Frontal cortex (tissue), 4 donors: ENCODE data around the gene TTC1. TPM values are rescaled to one million over a fixed set of nuclear protein-coding genes. Genes with fewer than 3 reads are reported as not detected.
"Not testable (repeated sequence)": the region's sequence is repeated elsewhere in the genome, so short reads cannot be mapped to it uniquely, and the experiment has no call there.

Source experiments
- DNase-seq, 2 donors: peaks; one replicate each; pipeline ENCODE4 v3.0.0; 2012; ENCODE audit warnings: low spot score in 2 of 2
- FAIRE-seq: peaks from 2 replicates; lab custom pipeline; 2012; peaks lifted over from hg19 to GRCh38; lab: Jason Lieb, UNC
- total RNA-seq: library from RNA; depleted of rRNA; stranded (reverse); fragments of >200 nt; gene quantifications from one replicate; pipeline ENCODE4 v1.2.3, GENCODE V29; 2014
- donor health status: control.
- donor health status: control.
- donor health status: control.

The TTC1 gene
- total RNA-seq, 1 donor from 2014 or later, result 48.1 TPM

DNA sequence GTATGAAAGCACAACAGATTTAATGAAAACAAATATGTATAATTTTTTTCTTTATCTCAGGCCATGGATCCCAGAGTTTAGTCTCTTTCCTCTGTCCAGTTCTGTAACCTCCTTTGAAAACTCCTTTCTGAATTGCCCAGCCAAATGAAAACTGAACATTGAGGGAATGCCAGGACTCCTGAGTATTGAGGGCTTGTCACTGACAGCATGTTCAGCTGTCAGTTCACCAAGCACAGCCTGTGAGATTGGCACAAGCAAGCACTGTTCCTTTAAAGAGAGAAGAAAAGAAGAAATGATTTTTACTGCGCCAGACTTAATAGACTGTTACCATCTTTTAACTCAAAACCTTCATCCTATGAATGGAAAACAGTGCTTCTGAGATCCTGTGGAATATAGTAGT is 27.3 kb downstream of the TTC1 start:
- DNase-seq (no peak), FAIRE-seq (no peak)

DNA sequence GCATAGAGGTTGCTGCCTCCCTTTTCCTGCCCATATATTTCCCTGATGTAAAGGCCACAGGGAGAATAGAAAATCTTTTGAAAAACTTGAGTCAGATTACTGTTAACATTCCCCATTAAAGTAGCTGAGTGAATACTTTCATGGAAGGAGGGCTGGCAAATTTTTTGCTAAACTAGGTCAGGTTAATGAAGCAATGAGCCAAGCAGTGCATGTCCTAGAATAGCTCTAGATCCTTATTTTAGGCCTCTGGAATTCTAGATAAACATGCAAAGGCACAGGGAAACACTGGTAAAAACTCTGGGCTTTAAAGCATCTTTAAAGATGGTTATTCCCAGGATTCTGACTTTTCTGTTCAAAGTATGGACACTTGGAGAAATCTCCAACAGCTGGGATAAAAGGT is 27.9 kb downstream of the TTC1 start:
- DNase-seq (no peak), FAIRE-seq (no peak)

DNA sequence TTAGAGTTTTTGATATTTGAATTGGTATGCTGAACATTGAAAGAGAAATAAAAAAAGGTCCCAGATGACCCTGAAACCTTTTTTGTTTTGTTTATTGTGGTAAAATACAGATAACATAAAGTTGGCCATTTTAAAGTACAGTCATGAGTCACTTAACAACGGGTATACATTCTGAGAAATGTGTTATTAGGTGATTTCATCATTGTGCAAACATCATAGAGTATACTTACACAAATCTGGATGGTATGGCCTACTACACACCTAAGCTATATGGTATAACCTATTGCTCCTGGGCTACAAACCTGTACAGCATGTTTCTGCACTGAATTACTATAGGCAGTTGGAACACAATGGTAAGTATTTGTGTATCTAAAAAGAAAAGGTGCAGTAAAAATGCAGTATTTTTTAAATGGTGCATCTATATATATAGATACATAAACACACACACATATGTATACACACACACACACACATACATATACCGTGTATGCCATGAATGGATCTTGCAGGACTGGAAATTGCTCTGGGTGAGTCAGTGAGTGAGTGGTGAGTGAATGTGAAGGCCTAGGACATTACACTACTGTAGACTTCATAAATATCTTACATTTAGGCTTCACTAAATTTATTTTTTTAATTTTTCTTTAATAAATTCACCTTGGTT is 31.0 kb downstream of the TTC1 start:
- DNase-seq (no peak), FAIRE-seq (no peak)

DNA sequence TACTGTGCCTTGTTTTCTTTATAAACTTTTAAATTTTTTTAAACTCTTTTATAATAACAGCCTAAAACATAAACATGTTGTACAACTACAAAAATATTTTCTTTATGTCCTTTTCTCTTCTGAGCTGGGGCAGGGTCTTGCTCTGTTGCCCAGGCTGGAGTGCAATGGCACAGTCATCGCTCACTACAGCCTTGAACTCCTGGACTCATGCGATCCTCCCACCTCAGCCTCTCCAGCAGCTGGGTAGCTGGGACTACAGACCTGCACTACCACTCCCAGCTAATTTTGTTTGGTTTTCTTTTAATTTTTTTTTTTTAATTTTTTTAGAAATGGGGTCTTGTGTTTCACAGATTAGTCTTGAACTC is 31.5 kb downstream of the TTC1 start:
- DNase-seq (no peak), FAIRE-seq (no peak)

DNA sequence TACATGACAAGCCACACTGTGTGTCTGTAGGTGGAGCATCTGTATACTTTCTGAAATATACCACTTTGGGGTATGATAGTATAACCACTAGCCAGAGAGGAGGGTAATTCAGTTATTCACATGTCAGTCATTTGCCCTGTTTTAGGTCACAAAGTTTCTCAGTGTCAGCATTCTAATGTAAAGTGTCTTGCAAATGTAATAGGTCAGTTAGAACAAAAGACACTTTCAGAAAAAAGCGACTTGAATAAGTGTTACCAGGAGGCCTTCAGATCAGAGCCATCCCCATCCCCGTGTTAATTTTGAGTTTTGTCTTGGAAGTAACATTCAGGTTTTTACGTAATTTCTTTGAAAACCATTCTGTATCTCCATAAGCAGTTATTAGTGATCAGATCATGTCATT is 33.7 kb downstream of the TTC1 start:
- FAIRE-seq (no peak), DNase-seq (no peak)

DNA sequence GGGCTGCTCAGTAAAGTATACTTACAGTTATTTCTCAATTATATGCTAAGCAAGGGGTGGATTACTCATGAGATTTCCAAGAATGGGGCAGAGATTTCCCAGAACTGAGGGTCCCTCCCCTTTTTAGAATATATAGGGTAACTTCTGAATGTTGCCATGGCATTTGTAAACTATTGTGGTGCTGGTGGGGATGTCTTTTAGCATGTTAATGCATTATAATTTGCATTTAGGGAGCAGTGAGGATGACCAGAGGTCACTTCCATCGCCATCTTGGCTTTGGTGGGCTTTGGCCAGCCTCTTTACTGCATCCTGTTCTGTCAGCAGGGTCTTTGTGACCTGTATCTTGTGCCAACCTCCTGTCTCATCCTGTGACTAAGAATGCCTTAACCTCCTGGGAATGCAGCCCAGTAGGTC is 35.5 kb downstream of the TTC1 start:
- no peak for FAIRE-seq

DNA sequence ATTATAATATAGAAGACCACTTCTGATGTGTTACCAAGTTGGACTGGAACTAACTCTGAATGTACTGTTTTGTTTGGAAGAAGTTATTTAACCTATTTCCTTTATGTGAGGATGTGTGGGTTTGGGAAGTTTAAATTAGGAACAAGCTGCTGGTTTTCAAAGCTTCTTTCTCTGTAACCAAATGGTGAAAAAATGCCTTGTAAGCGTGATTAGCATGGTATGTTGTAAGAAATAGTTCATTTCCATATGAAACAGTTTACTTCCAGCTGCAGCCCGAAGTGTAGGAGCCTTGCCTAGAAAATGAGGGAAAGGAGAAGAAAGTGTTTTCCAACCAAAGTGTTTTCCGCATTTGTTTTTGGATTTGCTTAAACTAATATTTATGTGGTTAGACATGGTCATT is 36.0 kb downstream of the TTC1 start:
- DNase-seq, result no peak
- FAIRE-seq, result no peak

More for the DNA sequence above, 35.5 kb downstream of the TTC1 start:
- no peak for DNase-seq

DNA sequence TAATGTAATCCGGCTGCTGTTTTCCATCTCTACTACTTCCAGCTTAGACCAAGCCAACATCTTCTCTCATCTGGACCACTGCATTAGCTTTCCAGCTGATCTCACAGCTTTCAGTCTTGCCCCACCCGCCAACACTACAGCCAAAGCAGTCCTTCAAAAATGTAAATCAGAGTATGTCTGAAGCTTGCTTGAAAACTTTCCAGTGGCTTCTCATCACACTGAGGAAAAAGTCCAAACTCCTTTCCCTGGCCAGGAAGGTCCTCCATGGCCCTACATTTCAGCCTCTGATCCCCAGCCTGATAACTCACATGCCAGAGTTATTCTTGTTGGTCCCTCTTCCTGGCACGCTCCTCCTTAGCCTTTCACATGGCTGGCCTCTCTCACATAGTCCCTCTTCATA is 38.5 kb downstream of the TTC1 start:
- FAIRE-seq (no peak), DNase-seq (no peak)

DNA sequence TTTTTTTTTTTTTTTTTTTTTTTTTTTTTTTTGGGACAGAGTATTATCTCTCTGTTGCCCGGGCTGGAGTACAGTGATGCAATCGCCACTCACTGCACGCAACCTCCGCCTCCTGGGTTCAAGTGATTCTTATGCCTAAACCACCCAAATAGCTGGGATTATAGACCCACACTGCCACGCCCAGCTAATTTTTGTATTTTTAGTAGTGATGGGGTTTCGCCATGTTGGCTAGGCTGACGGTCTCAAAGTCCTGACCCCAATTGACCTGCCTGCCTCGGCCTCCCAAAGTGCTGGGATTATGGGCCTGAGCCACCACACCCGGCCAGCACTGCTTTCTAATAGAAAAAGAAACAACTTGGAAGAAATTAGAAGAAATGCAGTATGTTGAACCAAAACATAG is 39.2 kb downstream of the TTC1 start:
- FAIRE-seq (no peak), DNase-seq (no peak)

DNA sequence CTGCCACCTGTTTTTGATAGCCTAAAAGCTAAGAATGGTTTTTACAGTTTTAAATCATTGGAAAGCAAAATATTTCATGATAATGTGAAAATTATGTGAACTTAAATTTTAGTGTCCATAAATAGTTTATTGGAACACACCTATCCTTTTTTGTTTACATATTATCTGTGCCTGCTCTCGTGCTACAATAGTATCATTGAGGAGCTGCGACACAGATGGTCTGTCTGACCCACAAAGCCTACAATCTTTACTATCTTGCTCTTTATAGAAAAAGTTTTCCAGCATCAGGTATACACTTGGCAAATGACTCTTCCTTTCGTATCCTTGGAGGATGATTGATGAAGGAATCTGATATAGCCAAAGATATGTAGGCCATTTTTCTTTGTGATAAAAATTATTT is 40.2 kb downstream of the TTC1 start:
- no peak for FAIRE-seq
- DNase-seq, result no peak

DNA sequence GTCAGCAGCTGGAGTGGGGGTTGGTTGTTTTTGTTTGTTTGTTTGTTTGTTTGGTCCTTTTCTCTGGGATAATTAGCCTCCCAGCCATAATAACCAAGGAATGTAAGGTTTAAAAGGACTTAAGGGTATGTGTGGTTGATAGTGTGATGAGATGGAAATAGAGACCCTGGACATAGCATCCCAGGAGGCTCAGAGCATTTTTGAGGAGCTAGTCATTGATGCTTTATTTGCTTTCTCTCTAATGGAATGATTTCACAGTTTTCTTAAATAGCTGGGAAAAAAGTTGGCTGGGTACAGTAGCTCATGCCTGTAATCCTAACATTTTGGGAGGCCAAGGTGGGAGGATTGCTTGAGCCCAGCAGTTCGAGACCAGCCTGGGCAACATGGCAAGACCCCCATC is 45.1 kb downstream of the TTC1 start:
- no peak for DNase-seq
- no peak for FAIRE-seq

DNA sequence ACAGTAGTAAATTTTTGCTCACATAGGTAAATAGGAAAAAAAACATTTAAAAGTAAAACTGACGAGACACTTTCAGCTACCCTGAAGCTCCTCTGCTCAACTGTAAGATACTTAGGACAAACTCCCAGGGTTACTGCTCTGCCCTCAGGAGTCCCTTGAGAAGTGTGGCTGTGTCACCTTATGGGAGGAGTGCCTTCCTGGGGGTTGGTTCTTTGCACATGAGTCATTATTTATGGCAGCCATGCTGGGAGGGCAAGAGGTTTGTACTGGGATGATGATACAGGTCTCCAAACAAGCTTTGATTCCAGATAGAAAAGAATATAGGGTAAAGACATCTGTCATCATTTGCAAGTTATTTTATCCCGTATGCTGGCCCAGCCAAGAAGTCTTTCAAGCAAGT is 45.9 kb downstream of the TTC1 start:
- DNase-seq (no peak), FAIRE-seq (no peak)

DNA sequence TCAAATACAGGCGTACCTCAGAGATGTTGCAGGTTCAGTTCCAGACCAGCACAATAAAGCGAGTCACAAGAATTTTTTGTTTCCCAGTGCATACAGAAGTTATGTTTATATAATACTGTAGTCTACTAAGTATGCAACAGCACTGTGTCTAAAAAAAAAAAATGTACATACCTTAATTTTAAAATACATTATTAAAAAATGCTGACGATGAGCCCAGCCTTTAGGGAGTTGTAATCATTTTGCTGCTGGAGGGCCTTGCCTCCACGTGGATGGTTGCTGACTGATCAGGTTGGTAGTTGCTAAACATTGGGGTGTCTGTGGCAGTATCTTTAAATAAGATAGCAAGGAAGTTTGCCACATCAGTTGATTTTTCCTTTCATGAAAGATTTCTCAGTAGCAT is 48.3 kb downstream of the TTC1 start:
- no peak for FAIRE-seq
- DNase-seq, result no peak

DNA sequence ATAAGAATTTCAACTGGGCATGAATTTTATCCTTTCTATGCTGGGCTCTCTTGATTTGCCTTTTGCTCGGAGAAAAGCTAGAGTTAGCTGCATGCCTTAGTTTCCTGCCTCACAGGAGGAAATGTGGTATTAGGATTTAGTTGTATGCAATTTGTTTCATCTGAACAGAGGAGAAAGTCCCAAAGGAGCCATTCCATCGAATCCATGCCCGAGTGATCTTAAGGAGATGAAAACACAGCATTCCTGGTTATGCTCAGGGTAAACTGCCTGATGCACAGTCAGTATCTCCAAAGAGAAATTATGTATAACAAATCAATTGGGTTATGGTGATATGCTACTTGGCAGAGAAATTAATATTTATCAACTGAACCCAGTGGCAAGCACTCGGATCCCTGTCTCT is 51.1 kb downstream of the TTC1 start:
- DNase-seq (no peak), FAIRE-seq (no peak)

DNA sequence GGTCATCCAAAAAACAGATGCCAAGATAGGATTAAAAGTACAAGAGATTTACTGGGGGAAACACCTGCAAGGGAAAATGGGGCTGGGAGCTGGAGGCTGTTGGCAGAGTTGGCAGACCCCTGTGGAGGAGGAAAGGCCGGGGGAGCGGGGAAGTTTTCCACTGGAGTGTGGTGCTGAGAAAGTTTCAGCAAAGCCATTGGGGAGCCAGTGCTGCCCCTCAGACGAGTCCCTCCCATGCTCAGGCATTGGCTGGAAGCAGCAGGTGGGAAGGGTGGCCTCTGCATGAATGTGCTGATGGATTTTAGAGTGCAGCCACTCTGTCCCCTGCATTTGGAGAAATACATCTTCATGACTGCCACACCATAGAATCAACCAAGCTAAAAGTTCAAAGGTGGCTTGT is 52.8 kb downstream of the TTC1 start:
- no peak for DNase-seq

DNA sequence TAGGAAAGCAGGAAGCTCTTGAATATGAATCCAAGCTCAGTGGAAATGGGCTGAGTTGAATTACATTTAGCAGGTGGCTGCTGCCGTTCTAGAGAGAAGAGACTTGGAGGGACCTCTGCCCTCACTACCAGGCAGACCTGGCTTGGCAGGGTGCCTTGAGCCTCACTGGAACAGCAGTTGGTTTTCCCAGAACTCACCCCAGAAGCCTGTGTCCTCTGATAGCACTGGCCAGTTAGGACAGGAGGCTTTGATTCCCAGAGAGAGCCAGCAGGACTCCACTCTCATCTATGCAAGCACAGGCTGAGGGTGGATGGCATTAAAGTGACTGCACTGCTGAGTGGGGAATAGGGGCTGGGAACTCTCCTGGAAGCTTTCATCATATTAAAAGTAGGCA is 55.5 kb downstream of the TTC1 start:
- FAIRE-seq, result no peak
- no peak for DNase-seq

More for the DNA sequence above, 52.8 kb downstream of the TTC1 start:
- no peak for FAIRE-seq

DNA sequence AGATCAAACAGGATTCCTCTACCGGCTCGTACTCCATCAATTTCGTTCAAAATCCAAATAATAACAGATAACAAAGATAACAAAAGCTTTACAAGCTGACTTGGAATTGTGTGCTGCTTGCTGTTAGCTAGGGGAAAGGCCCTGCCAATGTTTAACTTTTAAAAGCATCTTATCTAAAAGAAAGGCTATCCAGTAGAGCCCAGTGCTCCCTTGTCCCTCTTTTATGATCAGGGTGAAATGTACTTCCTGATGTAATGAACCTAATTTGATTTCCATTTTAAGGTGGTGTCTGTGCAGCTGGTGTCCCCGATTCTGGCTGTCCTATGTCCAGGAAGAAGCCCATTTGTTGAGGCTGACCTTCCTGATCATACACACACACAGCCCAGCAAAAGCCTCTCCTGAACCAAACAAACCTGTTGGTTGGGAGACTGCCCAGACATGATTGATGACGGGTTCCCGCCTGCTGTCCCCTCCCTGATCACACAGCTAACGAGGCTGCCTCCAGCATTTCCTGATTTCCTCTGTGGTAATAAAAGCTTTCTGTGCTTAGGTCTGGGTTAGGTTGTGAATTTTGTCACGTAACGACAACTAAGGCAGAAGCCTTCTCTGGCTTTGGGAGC is 56.2 kb downstream of the TTC1 start:
- FAIRE-seq (no peak), DNase-seq (no peak)

DNA sequence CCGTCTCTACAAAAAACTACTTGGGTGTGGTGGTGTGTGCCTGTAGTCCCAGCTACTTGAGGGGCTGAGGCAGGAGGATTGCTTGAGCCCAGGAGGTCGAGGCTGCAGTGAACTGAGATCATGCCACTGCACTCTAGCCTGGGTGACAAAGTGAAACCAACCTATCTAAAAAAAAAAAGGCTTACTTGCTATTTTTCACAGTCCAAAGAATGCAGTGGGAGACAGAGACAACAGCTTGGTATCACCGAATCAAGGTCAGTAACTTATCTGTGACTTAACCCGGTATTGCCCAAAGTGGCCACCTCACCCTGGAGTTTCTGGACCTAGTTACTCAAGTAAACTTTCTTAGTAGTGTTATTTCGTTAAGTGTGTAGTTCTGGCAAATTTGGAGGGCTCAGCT is 60.2 kb downstream of the TTC1 start:
- DNase-seq, FAIRE-seq: not testable (repeated sequence)

DNA sequence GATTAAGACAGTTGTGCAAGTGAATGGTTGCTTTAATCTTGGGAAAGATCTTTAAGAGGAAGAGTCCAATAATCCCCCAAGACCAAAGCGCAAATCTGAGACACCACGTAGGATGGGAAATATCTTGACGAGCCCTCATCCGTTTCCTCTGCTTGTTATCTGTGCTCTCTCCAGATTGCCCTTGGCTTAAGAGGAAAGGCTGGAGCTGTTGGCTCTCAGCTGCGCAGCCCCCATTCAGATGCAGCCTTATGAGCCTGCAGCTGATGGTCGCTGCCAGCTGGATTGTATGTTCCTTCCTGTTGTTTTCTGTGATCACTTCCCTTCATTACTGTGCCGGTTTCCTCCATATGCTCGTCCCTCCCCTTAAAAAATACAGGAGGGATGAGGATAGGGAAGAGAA is 62.6 kb downstream of the TTC1 start:
- no peak for FAIRE-seq
- no peak for DNase-seq

DNA sequence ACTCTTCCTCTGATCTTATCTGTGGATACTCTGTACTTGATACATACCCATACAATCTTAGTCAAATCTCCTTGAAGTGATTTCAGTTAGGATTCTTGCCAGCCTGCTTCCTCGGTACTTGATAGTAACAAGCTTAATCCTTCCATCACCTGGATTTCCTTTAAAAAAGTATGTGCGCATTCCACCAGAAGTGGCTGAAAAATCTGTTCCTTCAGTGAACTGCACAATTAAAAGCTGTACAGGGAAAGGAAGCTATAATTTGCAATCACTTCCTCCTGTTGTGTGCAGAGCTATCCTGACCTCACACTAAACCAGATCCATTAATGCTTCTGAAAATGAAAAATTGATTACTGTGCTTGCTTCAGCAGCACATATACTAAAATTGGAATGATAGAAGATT is 63.0 kb downstream of the TTC1 start:
- FAIRE-seq, result no peak
- DNase-seq, result no peak

DNA sequence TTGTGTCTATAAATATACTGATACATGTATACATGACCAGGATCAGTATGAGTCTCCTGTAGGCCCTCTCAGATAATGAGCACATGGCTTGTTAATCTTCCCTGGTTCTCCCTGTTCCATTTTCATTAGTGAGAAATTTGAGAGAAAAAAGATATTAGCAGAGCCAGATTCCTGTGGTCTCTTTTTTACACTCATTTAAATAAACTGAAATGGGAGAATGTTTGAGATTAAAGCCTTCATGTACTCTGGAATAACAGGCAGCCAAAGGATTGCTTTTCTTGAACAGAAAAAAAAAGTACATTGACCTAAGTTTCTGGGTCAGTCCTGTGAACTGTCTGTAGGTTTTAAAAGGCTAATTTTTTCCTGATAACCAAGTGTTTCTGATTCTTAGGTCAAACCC is 66.1 kb downstream of the TTC1 start:
- FAIRE-seq (no peak), DNase-seq (no peak)

DNA sequence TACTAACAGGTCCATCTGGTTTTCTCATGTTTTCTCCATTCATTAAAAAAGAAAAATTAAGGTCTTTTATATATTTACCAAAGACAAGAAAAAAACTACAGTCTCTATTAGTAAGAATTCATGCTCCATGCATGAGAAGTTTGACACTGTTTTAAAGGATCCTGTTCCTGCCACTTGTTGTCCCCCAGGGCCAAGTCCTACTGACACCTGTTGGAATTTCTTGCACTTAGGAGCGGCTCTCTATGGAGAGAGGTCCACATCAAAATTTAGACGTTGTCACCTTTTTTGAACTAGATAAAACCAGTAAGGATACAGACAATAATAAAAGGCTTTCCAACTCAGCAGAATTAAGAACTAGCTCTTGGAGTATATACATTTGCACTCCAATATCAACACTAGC is 68.1 kb downstream of the TTC1 start:
- FAIRE-seq, result no peak
- DNase-seq, result no peak
